GM21447 (cell line): ENCODE measurements around the gene CCDC90B.
"Not testable (repeated sequence)": the region's sequence is repeated elsewhere in the genome, so short reads cannot be mapped to it uniquely, and the experiment has no call there.

Experiments
- ATAC-seq: cut with Tn5 transposase; IDR thresholded peaks from one replicate; pipeline ENCODE4 v1.9.1; 2021; ENCODE audit not compliant: unreplicated experiment

Gene CCDC90B

DNA sequence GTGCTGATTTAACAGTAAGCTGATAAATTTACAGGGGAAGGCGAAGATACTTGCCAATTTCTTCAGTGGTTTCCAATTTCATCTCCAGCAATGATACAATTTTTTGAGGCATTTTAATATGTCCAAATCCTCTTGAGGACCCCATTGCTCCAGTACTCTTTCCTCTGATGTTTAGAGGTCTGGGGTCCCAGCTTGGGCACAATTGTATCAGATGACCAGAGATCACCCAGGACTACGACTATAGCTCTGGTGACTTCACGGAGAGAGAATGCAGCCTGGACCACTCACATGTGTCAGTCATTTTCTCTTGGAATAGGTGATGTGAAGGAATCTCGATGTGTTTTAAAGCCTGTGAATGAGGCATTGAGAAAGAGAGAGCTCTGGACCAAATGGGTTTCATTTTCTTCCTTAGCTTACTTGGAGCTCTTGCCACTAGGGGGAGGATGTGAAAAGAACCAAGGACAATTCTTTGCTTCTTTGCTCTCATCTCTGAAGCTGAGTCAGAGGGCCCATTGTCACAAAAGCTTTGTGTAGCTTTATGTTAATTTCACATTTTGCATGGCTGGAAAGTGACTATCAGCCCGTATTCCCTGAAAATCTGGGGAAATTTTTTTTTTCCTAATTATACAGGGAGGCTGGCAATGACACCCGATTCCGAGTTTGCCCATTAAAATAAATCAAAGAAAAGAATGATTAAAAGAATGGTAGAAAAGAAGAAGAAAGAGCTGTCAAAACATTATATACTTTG lies 6.7 kb upstream of the CCDC90B start:
- peak; percentile 54 for ATAC-seq

DNA sequence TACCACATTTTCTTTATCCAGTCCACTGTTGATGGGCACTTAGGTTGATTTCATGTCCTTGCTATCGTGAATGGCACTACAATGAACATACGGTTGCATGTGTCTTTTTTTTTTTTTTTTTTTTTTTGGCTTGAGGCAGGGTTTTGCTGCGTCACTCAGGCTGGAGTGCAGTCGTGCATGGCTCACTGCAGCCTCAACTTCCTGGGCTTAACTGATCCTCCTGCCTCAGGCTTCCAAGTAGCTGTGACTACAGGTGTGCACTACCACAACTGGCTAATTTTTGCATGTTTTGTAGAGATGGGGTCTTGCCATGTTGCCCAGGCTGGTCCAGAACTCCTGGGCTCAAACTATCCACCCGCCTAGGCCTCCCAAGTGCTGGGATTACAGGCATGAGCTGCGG lies 1.5 kb upstream of the CCDC90B start:
- ATAC-seq: no peak

DNA sequence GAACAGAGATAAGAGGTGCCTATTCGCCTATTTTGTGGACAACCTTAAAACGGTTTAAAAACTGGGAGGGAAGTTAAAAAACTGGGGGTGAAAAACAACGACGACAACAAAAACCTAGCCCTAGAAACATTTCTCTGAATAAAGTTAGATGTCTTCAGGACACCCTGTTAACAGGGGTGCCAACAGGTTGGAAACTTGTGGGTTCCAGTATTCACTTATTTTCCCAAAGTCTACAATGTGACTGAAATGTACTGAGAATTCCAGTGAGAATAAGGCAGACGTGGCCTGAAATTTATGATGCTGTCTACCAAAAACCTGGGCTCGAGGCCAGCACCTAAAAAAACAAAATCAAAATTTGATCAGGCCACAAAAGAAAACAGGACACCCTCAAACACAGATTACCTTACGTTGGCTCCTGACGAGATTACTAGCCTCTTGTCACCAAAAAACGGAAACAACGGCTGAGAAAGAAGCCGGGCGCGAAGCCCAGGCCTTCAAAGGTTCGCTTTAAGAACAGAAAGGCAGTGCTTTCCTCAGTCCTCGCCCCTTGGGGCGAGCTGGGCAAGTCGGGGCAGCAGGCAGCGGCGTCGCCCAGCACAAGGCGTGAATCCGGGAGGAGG lies 906 bp downstream of the CCDC90B start:
- ATAC-seq: peak; percentile 44

DNA sequence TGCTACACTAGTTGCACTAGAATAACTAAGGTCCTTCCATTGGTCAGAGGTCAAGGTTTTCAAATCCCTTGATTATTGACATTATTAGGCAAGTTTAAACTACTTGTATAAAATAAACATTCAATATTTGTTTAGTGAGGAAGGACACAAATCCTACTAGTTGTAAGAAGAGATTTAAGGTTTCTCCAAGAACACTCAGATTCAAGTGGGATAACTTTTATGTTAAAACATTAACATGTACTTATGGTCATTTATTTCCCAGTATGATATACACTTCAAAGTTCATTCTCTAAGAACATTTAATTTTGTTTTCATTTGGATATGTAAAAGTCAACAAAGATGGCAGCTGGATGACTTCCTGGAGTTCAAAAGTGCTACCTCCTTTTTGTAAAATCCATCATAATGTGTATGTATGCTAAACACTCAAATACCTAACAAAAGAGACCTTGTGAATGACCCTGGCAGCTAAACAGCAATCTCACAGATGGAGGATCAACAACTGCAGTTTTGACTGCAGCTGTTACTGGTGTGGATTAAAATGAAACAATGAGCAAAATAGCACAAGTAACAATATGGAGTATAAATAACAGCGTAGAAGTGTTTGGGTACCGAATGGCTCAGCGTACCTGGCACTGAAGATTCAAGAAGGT lies 1.5 kb downstream of the CCDC90B start:
- no peak for ATAC-seq

DNA sequence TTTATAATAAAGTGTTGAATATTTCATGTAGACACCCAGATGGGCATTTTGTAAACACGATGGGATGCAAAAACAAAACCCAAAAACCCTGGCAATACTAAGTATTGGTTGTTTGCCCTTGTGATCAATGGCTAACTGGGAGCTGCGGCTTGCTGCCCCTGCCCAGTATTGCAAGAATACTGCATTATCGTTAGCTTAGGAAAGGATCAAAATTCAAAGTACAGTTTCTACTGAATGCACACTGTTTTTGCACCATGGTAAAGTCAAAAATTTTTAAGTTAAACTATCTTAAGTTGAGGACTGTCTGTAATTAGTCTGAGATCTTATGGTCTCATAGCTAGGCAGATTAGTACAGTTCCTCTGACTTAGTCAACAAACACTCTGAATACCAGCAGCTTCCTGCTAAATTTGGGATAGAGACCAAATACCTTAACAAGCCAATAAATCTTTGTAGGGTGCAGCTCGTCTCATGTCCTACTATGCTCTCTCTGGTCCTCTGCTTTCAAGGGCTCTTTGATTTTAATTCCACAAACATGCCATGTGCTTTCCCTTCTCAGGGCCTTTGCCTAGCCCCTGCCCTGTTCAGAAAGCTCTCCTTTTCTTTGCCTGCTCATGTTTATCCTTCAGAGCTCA lies 4.0 kb downstream of the CCDC90B start:
- ATAC-seq: no peak

DNA sequence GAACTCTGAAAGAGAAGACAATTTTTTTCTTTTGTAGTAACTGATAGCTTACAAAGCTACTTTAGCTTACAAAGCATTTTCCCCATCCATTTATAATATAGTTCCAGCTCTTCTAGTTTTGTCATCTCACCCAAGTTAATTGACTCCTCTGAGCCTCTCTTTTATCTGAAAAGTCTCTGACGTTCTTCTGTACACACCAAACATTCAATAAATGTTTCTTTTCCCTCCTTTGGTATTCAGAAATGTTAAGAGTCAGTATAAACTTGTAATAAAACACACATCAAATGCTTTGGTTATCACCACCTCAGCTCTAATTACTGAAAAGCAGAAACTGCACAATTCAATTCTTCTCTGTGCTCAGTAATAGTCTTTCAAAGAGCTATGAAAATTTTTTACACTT lies 5.9 kb downstream of the CCDC90B start:
- ATAC-seq: no peak

DNA sequence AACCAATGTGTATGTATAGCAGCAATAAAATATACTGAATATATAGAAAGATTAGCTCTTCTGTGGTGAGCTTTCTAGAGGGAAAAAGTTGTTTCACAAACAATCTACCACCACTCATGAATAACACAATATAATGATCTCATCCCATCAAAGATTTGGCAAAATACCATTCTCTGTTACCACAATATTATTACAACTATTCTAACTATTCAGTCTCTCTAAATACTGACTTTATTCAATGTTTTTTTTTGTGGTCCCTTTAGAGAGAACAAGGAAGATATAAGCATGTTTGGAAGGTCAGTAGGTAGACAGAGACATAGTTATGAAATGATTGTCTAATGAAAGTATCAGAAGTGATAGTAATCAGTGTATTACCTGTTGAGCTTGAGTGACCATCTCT lies 7.8 kb downstream of the CCDC90B start:
- ATAC-seq: no peak

DNA sequence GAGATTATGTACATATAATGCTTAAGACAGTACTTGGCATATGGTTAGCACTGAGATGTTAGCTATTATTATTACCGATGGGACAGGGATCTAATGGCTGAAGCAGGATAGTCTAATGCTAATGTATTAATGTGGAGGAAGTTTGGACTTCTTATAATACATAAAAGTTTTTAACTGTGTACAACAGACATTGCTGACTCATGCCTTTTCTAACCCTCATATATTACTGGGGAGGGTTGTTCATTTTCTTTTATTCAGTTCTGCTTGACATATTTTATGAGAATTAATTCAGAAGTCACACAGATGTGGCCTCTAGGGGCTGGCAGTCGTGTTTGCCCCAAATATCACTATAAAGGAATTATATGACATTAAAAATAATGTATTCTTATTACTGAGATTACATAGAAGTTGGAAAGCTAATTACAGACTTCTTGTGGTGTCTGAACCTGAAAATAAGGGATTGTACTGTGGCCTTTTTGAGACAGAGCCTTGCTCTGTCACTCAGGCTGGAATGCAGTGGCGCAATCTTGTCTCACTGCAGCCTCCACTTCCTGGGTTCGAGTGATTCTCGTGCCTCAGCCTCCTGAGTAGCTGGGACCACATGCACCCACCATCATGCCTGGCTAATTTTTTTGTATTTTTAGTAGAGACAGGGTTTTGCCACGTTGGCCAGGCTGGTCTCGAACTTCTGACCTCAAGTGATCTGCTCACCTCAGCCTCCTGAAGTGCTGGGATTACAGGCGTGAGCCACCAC lies 10.1 kb downstream of the CCDC90B start:
- no peak for ATAC-seq

DNA sequence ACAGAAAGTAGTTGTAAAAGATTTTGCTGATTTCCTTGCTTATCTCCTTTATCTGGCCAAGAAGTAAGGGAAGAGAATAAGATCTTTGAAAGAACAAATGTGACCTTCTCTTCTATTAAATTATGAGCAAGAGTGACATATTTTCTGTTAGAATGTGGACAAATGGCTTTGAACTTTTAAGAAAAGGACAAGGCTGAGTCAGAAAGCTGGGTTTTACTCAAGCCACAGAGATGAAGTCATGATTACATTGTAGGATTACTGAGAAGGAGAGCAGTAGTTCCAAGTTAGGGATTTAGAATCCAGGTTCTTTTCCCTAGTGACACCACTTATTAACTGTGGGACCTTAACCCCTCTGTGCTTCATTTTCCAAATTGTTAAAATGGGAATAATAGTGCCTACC lies 13.5 kb downstream of the CCDC90B start:
- no peak for ATAC-seq

DNA sequence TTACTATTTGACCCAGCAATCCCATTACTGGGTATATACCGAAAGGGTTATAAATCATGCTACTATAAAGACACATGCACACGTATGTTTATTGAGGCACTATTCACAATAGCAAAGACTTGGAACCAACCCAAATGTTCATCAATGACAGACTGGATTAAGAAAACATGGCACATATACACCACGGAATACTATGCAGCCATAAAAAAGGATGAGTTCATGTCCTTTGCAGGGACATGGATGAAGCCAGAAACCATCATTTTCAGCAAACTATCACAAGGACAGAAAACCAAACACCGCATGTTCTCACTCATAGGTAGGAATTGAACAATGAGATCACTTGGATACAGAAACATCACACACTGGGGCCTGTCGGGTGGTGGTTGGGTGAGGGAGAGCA lies 14.4 kb downstream of the CCDC90B start:
- not testable (repeated sequence) for ATAC-seq

DNA sequence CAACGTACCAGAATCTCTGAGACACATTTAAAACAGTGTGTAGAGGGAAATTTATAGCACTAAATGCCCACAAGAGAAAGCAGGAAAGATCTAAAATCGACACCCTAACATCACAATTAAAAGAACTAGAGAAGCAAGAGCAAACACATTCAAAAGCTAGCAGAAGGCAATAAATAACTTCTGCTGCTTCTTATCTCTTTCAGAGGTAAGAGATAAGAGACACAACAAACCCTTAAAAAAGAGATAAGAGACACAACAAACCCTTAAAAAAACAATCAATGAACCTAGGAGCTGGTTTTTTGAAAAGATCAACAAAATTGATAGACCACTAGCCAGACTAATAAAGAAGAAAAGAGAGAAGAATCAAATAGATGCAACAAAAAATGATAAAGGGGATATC lies 17.1 kb downstream of the CCDC90B start:
- not testable (repeated sequence) for ATAC-seq

DNA sequence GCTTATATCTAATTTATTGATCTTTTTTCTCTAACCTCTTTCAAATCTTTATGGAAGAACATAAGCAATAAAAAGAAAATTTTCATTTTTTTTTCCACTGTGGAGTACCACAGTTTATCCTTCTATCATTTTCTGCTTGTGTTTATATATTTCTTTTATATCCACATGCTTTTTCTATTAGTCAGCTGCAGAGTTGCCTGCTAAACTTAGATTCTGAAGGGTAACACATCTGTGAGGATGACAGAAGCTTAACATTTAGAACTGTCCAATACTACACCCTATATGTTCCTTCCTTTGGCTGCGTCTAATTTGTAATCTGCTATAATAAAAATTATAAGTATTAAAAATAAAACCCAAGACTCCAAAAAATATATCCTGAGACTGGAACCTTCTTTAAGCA lies 20.8 kb downstream of the CCDC90B start:
- ATAC-seq: no peak

DNA sequence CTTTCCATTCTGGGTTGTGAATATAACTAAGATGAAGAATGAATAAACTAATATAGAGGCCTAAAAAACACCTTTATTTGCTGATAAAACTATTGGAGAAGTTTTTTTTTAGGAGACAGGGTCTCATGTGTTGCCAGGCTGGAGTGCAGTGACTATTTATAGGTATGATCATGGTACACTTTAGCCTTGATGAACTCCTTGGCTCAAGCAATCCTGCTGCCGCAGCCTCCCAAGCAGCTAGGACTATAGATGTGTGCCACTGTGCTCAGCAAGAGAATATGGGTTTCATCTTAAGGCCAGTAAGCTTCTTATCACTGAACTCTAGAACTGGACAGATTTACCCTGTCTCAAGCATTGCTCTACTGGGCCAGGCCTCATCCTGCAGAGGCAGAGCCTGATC lies 26.6 kb downstream of the CCDC90B start:
- ATAC-seq: no peak

DNA sequence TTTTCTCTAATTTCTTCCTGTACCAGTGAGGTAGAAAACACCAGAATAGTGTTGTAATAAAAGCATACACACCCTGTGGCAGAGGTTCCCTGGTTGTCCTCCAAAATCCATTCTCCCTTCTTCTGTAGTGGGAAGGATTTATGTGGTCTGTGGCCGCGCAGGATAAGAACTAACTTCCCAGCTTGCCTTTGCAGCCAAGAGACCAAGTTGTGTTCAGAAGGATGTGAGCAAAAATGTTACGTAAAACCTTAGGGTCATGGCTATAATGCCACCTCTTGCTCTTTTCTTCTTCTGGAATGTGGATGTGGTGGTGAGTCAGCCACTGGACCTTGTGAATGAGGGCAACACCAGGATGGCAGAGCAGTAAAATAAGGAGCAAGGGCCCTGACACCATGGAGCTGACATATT lies 28.4 kb downstream of the CCDC90B start:
- ATAC-seq: no peak

DNA sequence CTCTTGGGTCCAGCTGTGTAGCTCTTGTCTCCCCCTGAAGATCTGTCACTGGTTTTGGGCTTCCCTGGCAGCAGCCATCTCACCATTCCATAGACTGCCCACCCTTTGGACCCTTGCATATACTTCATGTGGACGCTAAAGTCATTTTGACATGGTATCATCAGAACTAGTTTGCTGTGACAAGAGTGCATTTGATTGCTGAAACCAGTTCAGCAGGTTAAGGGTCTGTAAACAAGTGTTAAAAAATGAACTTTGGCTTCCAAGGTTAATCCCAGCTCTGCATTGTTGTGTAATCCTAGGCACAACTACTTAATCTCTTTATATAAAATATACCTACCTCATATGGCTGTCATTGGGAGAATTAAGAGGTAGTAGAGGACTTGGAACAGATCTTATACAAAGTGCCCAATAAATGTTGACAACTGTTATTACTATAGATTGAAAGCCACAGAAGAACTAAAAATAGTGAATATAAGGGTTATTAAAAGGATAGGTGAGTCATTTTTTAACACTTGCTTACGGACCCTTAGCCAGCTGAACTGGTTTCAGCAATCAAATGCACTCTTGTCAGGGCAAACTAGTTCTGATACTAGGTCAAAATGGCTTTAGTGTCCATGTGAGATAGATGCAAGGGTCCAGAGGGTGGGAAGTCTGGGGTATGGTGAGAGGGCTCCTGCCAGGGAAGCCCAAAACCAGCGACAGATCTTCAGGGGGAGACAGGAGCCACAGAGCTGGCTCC lies 29.4 kb downstream of the CCDC90B start:
- no peak for ATAC-seq

DNA sequence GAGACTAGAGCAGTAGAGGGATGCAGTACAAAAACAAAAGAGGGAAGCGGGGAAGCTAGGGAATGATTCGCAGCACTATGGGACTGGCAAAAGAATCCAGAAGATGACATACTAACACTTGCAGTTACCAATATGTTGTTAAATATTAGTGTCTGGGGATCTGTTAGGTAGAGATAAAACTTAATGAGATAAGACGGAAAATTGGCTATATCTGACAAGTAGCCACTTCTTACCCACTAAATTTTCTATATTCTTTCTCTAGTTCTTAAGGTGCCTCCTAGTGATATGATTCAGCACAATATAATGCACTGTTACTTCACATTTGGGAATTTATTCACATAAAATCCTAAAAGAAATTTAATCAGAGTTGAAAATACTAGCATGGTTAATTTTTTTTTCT lies 30.8 kb downstream of the CCDC90B start:
- ATAC-seq: no peak

DNA sequence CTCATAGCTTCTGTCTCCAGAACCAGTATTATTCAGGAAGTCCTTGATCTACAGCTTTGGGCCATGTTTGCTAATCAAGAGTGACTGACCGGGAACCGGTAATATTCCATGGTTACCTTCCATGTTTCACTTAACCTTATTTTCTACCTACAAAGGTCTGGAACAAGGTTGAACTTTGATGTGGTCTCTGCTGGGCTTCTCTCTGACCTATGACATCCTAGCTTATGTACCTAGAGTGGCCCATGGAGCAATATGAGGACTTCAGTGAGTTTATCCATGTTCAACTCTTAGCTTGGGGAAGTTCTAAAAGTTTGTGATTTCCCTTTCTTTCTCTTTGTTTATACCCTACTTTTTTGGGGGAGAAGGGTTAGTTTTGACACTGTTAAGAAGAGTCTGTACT lies 33.2 kb downstream of the CCDC90B start:
- no peak for ATAC-seq

DNA sequence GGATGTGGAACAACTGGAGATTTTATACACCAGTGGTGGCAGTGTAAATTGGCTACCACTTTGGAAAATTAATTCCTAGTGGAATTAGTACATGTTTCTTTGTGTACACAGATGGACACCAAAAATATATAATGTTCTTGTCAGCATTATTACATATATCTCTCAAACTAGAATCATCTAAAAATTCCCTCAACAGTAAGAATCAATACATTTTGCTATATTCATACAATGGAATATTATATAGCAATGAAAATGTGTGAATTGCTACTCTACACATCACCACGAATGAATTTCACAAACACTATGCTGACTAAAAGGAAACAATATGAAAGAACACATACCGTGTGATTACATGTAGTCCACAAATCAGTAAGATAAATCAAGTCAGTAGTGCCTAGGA lies 33.9 kb downstream of the CCDC90B start:
- ATAC-seq: no peak

DNA sequence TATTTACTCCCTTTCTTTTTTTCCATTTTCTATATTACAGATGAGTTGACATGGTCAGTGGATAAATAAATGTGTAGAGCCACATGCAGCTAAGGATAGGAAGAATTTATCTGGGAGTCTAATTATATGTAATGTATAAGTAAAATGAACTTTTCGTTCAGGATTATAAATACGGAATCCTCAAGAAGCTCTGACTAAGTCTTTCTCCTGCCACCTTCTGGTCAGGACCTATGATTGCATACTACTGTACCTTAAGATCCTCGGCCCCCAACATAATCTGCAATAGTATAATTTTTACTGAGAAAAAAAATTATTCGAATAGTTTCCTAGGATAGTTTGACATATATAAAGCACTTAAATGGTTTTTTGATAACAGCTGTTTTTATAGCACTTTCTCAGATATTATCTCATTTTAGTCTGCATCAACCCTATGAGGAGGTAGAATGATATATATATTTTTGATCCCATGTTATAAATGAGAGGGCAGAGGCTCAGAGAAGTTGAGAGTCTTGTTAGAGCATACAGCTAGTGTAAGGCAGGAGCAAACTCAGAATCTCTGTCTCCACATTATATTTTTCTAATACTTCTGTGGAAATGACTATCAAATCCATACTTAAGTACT lies 36.1 kb downstream of the CCDC90B start:
- peak; percentile 69 for ATAC-seq

DNA sequence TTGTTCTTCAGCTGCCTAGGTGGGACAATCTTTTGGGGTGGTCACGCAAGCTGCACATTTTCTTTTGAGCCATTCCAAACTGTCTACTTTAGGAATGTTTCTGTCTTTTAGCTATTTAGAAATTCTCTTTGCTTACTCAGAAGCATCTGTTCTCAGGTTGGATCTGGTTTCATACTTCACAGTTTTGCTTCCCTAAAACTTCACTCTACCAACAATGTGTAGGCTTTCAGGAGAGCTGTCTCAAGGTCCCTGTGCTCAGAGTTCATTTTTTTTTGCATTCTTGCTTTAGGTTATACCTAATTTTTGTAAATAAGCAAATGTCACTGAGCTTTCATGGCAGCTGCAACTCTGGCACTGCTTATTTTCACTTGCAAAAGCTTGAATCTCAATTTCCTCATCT lies 36.7 kb downstream of the CCDC90B start:
- ATAC-seq: peak; percentile 50
